B cell (primary cell): ENCODE data around the gene RBM4B. TPM values are rescaled to one million over a fixed set of nuclear protein-coding genes. Genes with fewer than 3 reads are reported as not detected.

Experiments
- ATAC-seq: fragments of 200-7000 bp; cut with Tn5 transposase; one replicate; pipeline ENCODE4 v1.10.0; 2021; ENCODE audit warnings: low read depth, mild to moderate bottlenecking, moderate number of reproducible peaks, moderate library complexity
- CTCF ChIA-PET: fragments of 350-600 bp; sonication (Branson Sonifier 250); formaldehyde crosslinking; loops from one replicate; lab custom pipeline; 2021; ENCODE audit warnings: antibody characterized with exemption, inconsistent platforms; lab: Charles Lee
- POLR2A ChIA-PET: fragments of 350-600 bp; sonication (Branson Sonifier 250); formaldehyde crosslinking; loops from one replicate; lab custom pipeline; 2021; ENCODE audit warnings: antibody characterized with exemption; lab: Charles Lee
- DNase-seq: peaks from one replicate; pipeline ENCODE4 v3.0.0; 2013
- H2AFZ ChIP-seq: 2 replicates; pipeline ENCODE4 v1.6.1; 2012; ENCODE audit warnings: mild to moderate bottlenecking, low read depth, low read length; ENCODE audit not compliant: insufficient read depth, poor library complexity, severe bottlenecking
- H3K27ac ChIP-seq, 2 donors: 1 replicate in 1 of 2; 2 replicates in 1 of 2; pipeline ENCODE4 v1.5.1; 2012 to 2013; ENCODE audit warnings: low read length in 2 of 2, mild to moderate bottlenecking in 2 of 2, moderate library complexity in 1 of 2
- H3K27me3 ChIP-seq, 4 experiments: fragments of 200-600 bp in 1 of 4; sonication (generic) in 1 of 4; replicated peaks in 1 of 4; 1 replicate in 2 of 4; 2 replicates in 2 of 4; pipeline versions ENCODE4 v1.6.1 to v1.7.0; 2013 to 2016; ENCODE audit warnings: low read length in 3 of 4, mild to moderate bottlenecking in 2 of 4, mixed read lengths in 1 of 4, moderate library complexity in 1 of 4; ENCODE audit not compliant: insufficient read depth in 4 of 4, control insufficient read depth in 3 of 4; ENCODE audit errors: control extremely low read depth in 1 of 4
- H3K36me3 ChIP-seq, 2 experiments: replicated peaks in 1 of 2; 1 replicate in 1 of 2; 2 replicates in 1 of 2; pipeline versions ENCODE4 v1.6.1 to v1.7.1; 2013; ENCODE audit warnings: low read length in 1 of 2; ENCODE audit not compliant: insufficient read depth in 2 of 2, control insufficient read depth in 1 of 2; ENCODE audit errors: control extremely low read depth in 1 of 2, extremely low read depth in 1 of 2
- H3K4me1 ChIP-seq, 2 donors: fragments of 200-600 bp in 1 of 2; sonication (generic) in 1 of 2; 1 replicate in 1 of 2; 2 replicates in 1 of 2; pipeline versions ENCODE4 v1.5.1 to v1.6.1; 2013 to 2017; ENCODE audit warnings: low read length in 2 of 2; ENCODE audit not compliant: control insufficient read depth in 2 of 2, insufficient read depth in 2 of 2
- H3K4me2 ChIP-seq: replicated peaks from 2 replicates; pipeline ENCODE3; 2012; ENCODE audit warnings: mild to moderate bottlenecking, low read depth, low read length; ENCODE audit not compliant: poor library complexity, severe bottlenecking
- H3K4me3 ChIP-seq, 5 experiments: fragments of 200-600 bp in 1 of 5; sonication (generic) in 1 of 5; 1 replicate in 3 of 5; 2 replicates in 2 of 5; pipeline versions ENCODE4 v1.5.1 to v1.7.0; 2011 to 2016; ENCODE audit warnings: low read length in 4 of 5, mild to moderate bottlenecking in 4 of 5, low read depth in 2 of 5, control low read depth in 1 of 5, moderate library complexity in 1 of 5; ENCODE audit not compliant: insufficient read depth in 1 of 5; ENCODE audit errors: control extremely low read depth in 1 of 5, extremely low read depth in 1 of 5
- H3K79me2 ChIP-seq: fragments of 200-600 bp; sonication (generic); one replicate; pipeline ENCODE4 v1.6.0; 2016; ENCODE audit warnings: low read length; ENCODE audit not compliant: control insufficient read depth, insufficient read depth
- H3K9ac ChIP-seq: fragments of 200-600 bp; sonication (generic); 2 replicates; pipeline ENCODE4 v1.6.1; 2017; ENCODE audit warnings: mild to moderate bottlenecking, low read length, moderate library complexity
- H3K9me3 ChIP-seq, 3 donors: one replicate each; pipeline versions ENCODE4 v1.6.1 to v1.7.1; 2013; ENCODE audit warnings: low read length in 2 of 3; ENCODE audit not compliant: control insufficient read depth in 2 of 3, insufficient read depth in 1 of 3; ENCODE audit errors: control extremely low read depth in 1 of 3
- H4K20me1 ChIP-seq: 2 replicates; pipeline ENCODE4 v1.6.0; 2012; ENCODE audit warnings: mild to moderate bottlenecking, low read length; ENCODE audit not compliant: insufficient read depth, control insufficient read depth, poor library complexity, severe bottlenecking
- H3K27ac Mint-ChIP-seq: one replicate; pipeline ENCODE4 v1.8.0; 2021; ENCODE audit warnings: mixed read lengths
- H3K27me3 Mint-ChIP-seq: one replicate; pipeline ENCODE4 v1.8.0; 2021; ENCODE audit warnings: mixed read lengths
- H3K4me1 Mint-ChIP-seq: one replicate; pipeline ENCODE4 v1.8.0; 2021; ENCODE audit warnings: mixed read lengths
- H3K4me3 Mint-ChIP-seq: one replicate; pipeline ENCODE4 v1.8.0; 2021; ENCODE audit warnings: mixed read lengths
- H3K9me3 Mint-ChIP-seq: one replicate; pipeline ENCODE4 v1.8.0; 2022; ENCODE audit warnings: mixed read lengths; ENCODE audit not compliant: insufficient read depth
- CTCF ChIP-seq: fragments of 200-600 bp; IDR thresholded peaks from one replicate; pipeline ENCODE4 v1.8.0; 2022; ENCODE audit warnings: antibody characterized with exemption, mild to moderate bottlenecking
- EZH2 ChIP-seq: IDR thresholded peaks from 2 replicates; pipeline ENCODE4 v1.6.1; 2012; ENCODE audit warnings: borderline replicate concordance, low read depth, mild to moderate bottlenecking, moderate library complexity, low read length; ENCODE audit not compliant: insufficient read depth, poor library complexity, severe bottlenecking
- WGBS: methylation state at CpG from one replicate; pipeline ENCODE4 v1.1.5; 2013; ENCODE audit warnings: missing lambda C conversion rate; ENCODE audit not compliant: insufficient coverage; 5-methylcytosine and 5-hydroxymethylcytosine counted together
- intact Hi-C: fragments of 100-400 bp; cut with micrococcal nuclease; formaldehyde crosslinking; loops from one replicate; pipeline ENCODE4 v1.10.0; 2022
- polyA plus RNA-seq: library from polyadenylated mRNA; depleted of rRNA; stranded (reverse); fragments of >200 nt; gene quantifications from 2 replicates; pipeline ENCODE4 v1.2.3, GENCODE V29; 2012
- total RNA-seq, 2 donors: library from RNA; stranded (reverse); fragments of 120-200 nt in 1 of 2; gene quantifications; 1 replicate in 1 of 2; 2 replicates in 1 of 2; pipeline versions ENCODE4 v1.2.3 to v1.2.4, GENCODE V29; 2013 to 2022

Gene RBM4B
- total and polyA plus RNA-seq, 2 donors (not counting 1 experiment from before 2014, with no cell fraction given): 33.2 to 61.3 TPM

GRCh38 chr11:66686801-66687750, 9.4 kb upstream of the RBM4B start:
- Histone ChIP-seq H4K20me1 (no peaks in the 10 kb centered on the region), H3K9ac (no peak overlapping the region), H3K9me3 (no peaks in the 10 kb centered on the region), H3K4me3 (no peak overlapping the region), H3K36me3 (no peaks in the 10 kb centered on the region), H3K27me3 (no peaks in the 10 kb centered on the region), H3K4me2 (no peak overlapping the region), H3K79me2 (no peaks in the 10 kb centered on the region), H2AFZ (no peak overlapping the region), H3K4me1 (no peaks in the 10 kb centered on the region), H3K27ac (no peak overlapping the region)
- H3K27me3 Mint-ChIP-seq: no peaks in the 10 kb centered on the region
- intact Hi-C loops: no loop called here
- no peak overlapping the region for H3K27ac Mint-ChIP-seq
- H3K4me1 Mint-ChIP-seq: no peaks in the 10 kb centered on the region
- ATAC-seq (no peak), DNase-seq (no peak)
- no peak overlapping the region for H3K4me3 Mint-ChIP-seq
- ChIA-PET CTCF (interaction anchor here (0.7 kb wide), 1 partner anchor 8 kb away, joined by 3 read pairs; no protein-coding TSS in a partner anchor), POLR2A (no interaction called here)
- TF ChIP-seq EZH2 (no peak), CTCF (no peak)
- no peaks in the 10 kb centered on the region for H3K9me3 Mint-ChIP-seq
- whole genome bisulfite sequencing: 93% methylated on average over 33 of the region's 33 CpGs
